Small intestine (tissue), 16 donors: ENCODE results near the gene CLK2. TPM values are rescaled to one million over a fixed set of nuclear protein-coding genes. Genes with fewer than 3 reads are reported as not detected.

ENCODE experiments used
- DNase-seq, 2 donors: peaks; one replicate each; pipeline versions ENCODE4 v3.0.0 to v3.0.0-alpha.2; 2013
- FAIRE-seq: peaks from 2 replicates; lab custom pipeline; 2012; peaks lifted over from hg19 to GRCh38; lab: Jason Lieb, UNC
- H3K27ac ChIP-seq, 3 donors: one replicate each; pipeline ENCODE4 v1.5.1; 2013; ENCODE audit warnings: low read length in 2 of 3, mild to moderate bottlenecking in 2 of 3, control low read depth in 1 of 3, inconsistent platforms in 1 of 3, low read depth in 1 of 3, moderate library complexity in 1 of 3
- H3K27me3 ChIP-seq, 3 donors: one replicate each; pipeline ENCODE4 v1.6.1; 2013; ENCODE audit warnings: low read length in 3 of 3, inconsistent platforms in 1 of 3; ENCODE audit not compliant: control insufficient read depth in 3 of 3, insufficient read depth in 3 of 3
- H3K36me3 ChIP-seq, 3 donors: one replicate each; pipeline ENCODE4 v1.6.1; 2013; ENCODE audit warnings: low read length in 3 of 3, inconsistent platforms in 1 of 3, low read depth in 1 of 3, mild to moderate bottlenecking in 1 of 3, moderate library complexity in 1 of 3; ENCODE audit not compliant: control insufficient read depth in 3 of 3, insufficient read depth in 2 of 3
- H3K4me1 ChIP-seq, 3 donors: one replicate each; pipeline ENCODE4 v1.6.1; 2013; ENCODE audit warnings: low read length in 2 of 3, inconsistent platforms in 1 of 3, low read depth in 1 of 3, mild to moderate bottlenecking in 1 of 3, moderate library complexity in 1 of 3; ENCODE audit not compliant: control insufficient read depth in 3 of 3, insufficient read depth in 2 of 3
- H3K4me3 ChIP-seq, 3 donors: one replicate each; pipeline ENCODE4 v1.5.1; 2013; ENCODE audit warnings: low read length in 3 of 3, control low read depth in 1 of 3, inconsistent platforms in 1 of 3, low read depth in 1 of 3, mild to moderate bottlenecking in 1 of 3, moderate library complexity in 1 of 3
- H3K9me3 ChIP-seq, 2 donors: one replicate each; pipeline ENCODE4 v1.6.1; 2013; ENCODE audit warnings: low read depth in 1 of 2, low read length in 1 of 2; ENCODE audit not compliant: control insufficient read depth in 2 of 2, insufficient read depth in 1 of 2
- WGBS, 3 donors: extraction: QIAGEN DNeasy Blood & Tissue Kit; methylation state at CpG; one replicate each; pipeline ENCODE4 v1.1.7; 2013; 5-methylcytosine and 5-hydroxymethylcytosine counted together
- long read RNA-seq, 10 donors: transcript quantifications; one replicate each; lab custom pipeline, GENCODE V29; 2026
- polyA plus RNA-seq, 4 donors: library from polyadenylated mRNA; stranded (reverse) in 3 of 4; unstranded in 1 of 4; fragments of 200-250 nt in 3 of 4; fragments of 120-200 nt in 1 of 4; gene quantifications; one replicate each; pipeline versions ENCODE4 v1.2.1 to v1.2.3, GENCODE V29; 2013
- donor health status: healthy with polysubstance abuse.
- donor health status: control.
- donor health status: control.
- donor health status: Bipolar disorder and iron deficiency.
- donor health status: healthy.

The CLK2 gene
- 10 to 100 TPM; 27.0 to 66.9 (median 37.7) TPM for polyA plus RNA-seq
- long read RNA-seq, donor 1, result 0 reads
- long read RNA-seq, donor 2, transcript CLK2-203 (13 exons, 2,166 nt), result major isoform, 8 of 10 reads
- long read RNA-seq, donor 2, partial matches to known transcripts, result 0 of 10 reads
- long read RNA-seq, donor 2, other reads (novel, unspliced or antisense), result 0 of 10 reads
- long read RNA-seq, donor 3, partial matches to known transcripts, result 0 of 2 reads
- long read RNA-seq, donor 3, other reads (novel, unspliced or antisense), result 0 of 2 reads
- long read RNA-seq, donor 4, result 0 reads
- long read RNA-seq, donor 5, partial matches to known transcripts, result 6 of 6 reads
- long read RNA-seq, donor 5, other reads (novel, unspliced or antisense), result 0 of 6 reads
- long read RNA-seq, donor 6, partial matches to known transcripts, result 0 of 4 reads
- long read RNA-seq, donor 6, other reads (novel, unspliced or antisense), result 0 of 4 reads
- long read RNA-seq, donor 7, result 0 reads
- long read RNA-seq, donor 8, partial matches to known transcripts, result 0 of 1 reads
- long read RNA-seq, donor 8, other reads (novel, unspliced or antisense), result 0 of 1 reads
- long read RNA-seq, donor 9, partial matches to known transcripts, result 0 of 2 reads
- long read RNA-seq, donor 9, other reads (novel, unspliced or antisense), result 0 of 2 reads
- long read RNA-seq, donor 10, transcript CLK2-203 (13 exons, 2,166 nt), result major isoform, 6 of 9 reads
- long read RNA-seq, donor 10, partial matches to known transcripts, result 0 of 9 reads
- long read RNA-seq, donor 10, other reads (novel, unspliced or antisense), result 0 of 9 reads

DNA sequence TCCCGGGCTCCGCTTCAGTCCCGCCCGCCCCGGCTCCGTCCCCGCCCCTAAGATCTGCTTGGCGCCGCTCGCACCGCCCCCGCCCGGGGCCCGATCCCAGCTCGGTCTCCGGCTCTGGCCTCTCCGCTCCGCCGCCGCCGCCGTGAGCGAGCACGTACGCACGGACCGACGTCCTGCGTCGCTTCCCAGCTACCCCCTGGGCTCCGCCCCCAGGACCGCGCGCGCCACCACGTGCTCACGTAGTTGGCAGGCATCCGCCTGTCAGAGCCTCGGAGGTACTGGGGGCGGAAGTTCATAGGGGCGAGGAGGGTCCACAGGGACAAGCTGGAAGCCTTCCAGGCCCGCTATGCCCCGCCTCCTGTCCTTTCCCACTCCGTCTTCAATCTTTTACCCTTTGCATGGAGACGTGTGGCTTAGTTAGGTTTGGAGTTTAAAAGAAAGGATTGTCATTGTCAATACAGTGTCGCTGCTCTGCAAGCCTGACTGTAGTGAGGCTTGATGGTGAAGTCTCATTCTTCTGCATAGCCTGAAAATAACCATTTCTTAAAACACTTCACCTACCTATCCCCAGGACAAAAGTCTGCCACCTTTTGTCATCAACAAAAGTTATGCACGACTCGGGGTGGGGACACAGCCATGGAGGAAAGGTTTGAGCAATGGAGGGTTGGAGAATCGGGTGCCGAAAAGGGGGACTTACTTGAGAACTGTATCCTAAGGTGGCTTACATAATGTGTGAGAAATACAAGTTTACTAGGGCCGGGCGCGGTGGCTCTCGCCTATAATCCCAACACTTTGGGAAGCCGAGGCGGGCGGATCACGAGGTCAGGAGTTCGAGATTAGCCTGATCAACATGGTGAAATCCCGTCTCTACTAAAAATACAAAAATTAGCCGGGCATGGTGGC lies at the start of gene CLK2:
TSS of gene CLK2 (minus strand) at position 162 of the 903 bp plus-strand sequence. CDS start 2,527 bp downstream, outside the sequence.
- Histone ChIP-seq H3K4me1 (peaks cover 0 to 8% (median 7%) of the 10 kb centered on the region in 3 donors), H3K27ac (peak within 1 kb of the TSS; percentile 82 to 93 (median 91)), H3K27me3 (no peaks in the 10 kb centered on the region), H3K36me3 (peaks cover 12 to 23% (median 19%) of the 10 kb centered on the region in 3 donors), H3K4me3 (peak within 1 kb of the TSS; percentile 76 to 88 (median 81)), H3K9me3 (no peaks in the 10 kb centered on the region)
- FAIRE-seq, result no peak
- DNase-seq, result peak; percentile 97 to 99
- WGBS, 3 donors, result 11 to 14% (median 13%) methylated on average over 46 to 61 of the region's 61 CpGs

DNA sequence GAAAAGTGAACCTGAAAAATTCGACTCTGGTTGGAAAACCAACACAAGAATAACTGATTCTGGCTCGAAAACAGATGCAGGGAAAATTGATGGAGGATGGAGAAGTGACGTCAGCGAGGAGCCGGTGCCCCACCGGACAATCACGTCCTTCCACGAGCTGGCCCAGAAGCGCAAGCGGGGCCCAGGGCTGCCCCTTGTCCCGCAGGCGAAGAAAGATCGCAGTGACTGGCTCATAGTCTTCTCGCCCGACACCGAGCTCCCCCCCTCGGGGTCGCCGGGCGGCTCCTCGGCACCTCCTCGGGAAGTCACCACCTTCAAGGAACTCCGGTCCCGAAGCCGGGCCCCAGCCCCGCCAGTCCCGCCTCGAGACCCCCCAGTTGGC lies 49.3 kb upstream of the CLK2 start:
- no peaks in the 10 kb centered on the region for H3K27me3 ChIP-seq
- FAIRE-seq, result no peak
- H3K4me1 ChIP-seq, result peaks cover 0 to 43% (median 7%) of the 10 kb centered on the region in 3 donors
- peak overlapping the region in 2 of 3 donors; percentile 97 to 98 for H3K27ac ChIP-seq
- peak in 1 of 2 donors; percentile 54 for DNase-seq
- peaks cover 0 to 47% (median under 1%) of the 10 kb centered on the region in 3 donors for H3K36me3 ChIP-seq
- peak overlapping the region; percentile 40 to 93 (median 87) for H3K4me3 ChIP-seq
- H3K9me3 ChIP-seq, result no peaks in the 10 kb centered on the region
- 1 to 2% (median 1%) methylated on average over 27 to 28 of the region's 28 CpGs for WGBS, 3 donors

DNA sequence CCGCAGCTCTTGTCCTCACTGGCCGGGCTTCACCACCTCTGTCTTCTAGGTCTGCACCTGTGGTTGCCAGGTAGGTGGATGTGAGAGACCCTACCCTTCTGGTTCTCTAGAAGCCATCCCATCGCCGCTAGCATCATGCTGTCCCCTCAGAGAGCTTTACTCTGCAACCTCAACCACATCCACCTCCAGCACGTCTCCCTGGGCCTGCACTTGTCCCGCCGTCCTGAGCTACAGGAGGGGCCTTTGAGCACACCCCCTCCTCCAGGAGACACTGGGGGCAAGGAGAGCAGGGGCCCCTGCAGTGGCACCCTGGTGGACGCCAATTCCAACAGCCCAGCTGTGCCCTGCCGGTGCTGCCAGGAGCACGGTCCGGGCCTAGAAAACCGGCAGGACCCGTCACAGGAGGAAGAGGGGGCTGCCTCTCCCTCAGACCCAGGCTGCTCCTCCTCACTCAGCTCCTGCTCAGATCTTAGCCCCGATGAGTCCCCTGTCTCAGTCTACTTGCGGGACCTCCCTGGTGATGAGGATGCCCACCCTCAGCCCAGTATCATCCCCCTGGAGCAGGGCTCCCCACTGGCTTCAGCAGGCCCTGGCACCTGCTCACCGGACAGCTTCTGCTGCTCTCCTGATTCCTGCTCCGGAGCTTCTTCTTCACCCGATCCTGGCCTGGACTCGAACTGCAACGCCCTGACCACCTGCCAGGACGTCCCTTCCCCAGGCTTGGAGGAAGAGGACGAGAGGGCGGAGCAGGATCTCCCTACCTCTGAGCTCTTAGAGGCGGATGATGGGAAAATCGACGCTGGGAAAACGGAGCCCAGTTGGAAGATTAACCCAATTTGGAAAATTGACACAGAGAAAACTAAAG lies 48.6 kb upstream of the CLK2 start:
- WGBS, 3 donors, result 46 to 56% (median 51%) methylated on average over 25 to 27 of the region's 27 CpGs
- Histone ChIP-seq H3K36me3 (peaks cover 0 to 45% (median 0%) of the 10 kb centered on the region in 3 donors), H3K9me3 (no peaks in the 10 kb centered on the region), H3K27ac (peak overlapping the region in 2 of 3 donors; percentile 21 to 98), H3K4me3 (peak overlapping the region in 1 of 3 donors; percentile 93), H3K4me1 (peaks cover 0 to 50% (median 9%) of the 10 kb centered on the region in 3 donors), H3K27me3 (no peaks in the 10 kb centered on the region)
- FAIRE-seq (no peak), DNase-seq (no peak)

DNA sequence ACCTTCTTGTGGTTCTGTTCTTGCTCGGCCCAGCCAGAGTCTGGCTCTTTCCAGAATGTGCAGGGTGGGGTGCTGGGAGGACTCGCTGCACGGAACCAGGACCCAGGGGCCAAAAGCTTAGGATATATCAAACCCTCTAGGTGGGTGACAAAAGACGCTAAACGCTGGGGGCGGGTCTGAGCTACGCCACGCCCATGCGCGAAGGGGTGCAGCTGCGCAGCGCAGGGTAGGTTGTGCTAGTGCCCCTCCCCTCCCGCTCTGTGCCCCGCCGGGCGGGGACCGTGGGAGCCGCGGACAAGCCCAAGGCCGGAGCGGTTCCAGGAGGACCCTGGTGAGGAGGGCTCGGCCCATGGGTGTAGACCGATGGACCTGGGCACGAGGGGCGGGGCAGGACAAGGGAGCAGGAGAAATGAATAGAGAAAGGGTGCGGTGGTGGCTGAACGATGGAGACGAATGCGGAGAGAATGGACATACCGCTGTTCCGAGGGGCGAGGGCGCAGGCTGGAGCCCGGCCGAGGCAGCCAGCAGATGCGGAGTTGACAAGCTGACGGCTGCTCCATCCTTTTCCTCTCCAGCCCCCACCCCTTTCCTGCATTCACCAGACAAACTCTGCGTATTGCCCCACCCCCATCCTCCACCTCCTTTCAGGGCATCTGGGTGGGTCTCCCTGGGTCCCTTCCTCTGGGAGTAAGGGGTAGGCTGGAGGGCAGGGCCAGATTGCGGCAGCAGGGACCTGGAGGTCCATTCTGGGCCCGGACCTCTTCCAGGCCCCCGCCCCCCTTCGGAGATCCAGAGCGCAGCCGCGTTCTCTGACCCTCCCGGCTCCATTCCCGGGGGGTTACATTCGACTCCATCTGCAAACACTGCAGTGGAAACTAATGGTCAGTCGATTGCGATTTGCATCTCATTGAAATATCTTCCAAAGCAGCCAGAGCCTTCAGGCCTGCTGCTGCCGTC lies 47.6 kb upstream of the CLK2 start, which contains the start of gene RUSC1:
TSS of gene RUSC1 (plus strand) at position 234 of the 957 bp plus-strand sequence. CDS start 880 bp downstream, outside the sequence.
- peaks cover 0 to 35% (median 0%) of the 10 kb centered on the region in 3 donors for H3K36me3 ChIP-seq
- H3K27me3 ChIP-seq, result no peaks in the 10 kb centered on the region
- WGBS, 3 donors, result 13 to 24% (median 23%) methylated on average over 46 to 51 of the region's 51 CpGs
- peak within 1 kb of the TSS in 2 of 3 donors; percentile 26 to 93 for H3K4me3 ChIP-seq
- DNase-seq, result peak; percentile 84 to 87
- no peak for FAIRE-seq
- H3K4me1 ChIP-seq, result peaks cover 0 to 57% (median 9%) of the 10 kb centered on the region in 3 donors
- H3K27ac ChIP-seq, result peak within 1 kb of the TSS; percentile 50 to 98 (median 52)
- no peaks in the 10 kb centered on the region for H3K9me3 ChIP-seq

DNA sequence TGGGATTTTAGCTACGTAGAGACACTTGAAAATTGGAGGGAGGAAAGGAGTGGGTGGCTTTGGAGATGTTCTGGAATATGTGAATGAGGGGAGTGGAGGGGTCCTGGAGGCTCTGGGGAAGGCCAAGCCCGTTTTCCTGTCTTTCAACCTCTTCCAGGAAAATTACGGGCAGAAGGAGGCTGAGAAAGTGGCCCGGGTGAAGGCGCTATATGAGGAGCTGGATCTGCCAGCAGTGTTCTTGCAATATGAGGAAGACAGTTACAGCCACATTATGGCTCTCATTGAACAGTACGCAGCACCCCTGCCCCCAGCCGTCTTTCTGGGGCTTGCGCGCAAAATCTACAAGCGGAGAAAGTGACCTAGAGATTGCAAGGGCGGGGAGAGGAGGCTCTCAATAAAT lies 46.9 kb upstream of the CLK2 start:
- no peaks in the 10 kb centered on the region for H3K27me3 ChIP-seq
- H3K27ac ChIP-seq, result peak overlapping the region in 2 of 3 donors; percentile 36 to 52
- DNase-seq (no peak), FAIRE-seq (no peak)
- peaks cover 0 to 52% (median 9%) of the 10 kb centered on the region in 3 donors for H3K4me1 ChIP-seq
- H3K4me3 ChIP-seq, result peak overlapping the region in 1 of 3 donors; percentile 93
- H3K36me3 ChIP-seq, result peaks cover 0 to 28% (median 0%) of the 10 kb centered on the region in 3 donors
- WGBS, 3 donors, result 28 to 49% (median 30%) methylated on average over 11 of the region's 11 CpGs
- no peaks in the 10 kb centered on the region for H3K9me3 ChIP-seq

DNA sequence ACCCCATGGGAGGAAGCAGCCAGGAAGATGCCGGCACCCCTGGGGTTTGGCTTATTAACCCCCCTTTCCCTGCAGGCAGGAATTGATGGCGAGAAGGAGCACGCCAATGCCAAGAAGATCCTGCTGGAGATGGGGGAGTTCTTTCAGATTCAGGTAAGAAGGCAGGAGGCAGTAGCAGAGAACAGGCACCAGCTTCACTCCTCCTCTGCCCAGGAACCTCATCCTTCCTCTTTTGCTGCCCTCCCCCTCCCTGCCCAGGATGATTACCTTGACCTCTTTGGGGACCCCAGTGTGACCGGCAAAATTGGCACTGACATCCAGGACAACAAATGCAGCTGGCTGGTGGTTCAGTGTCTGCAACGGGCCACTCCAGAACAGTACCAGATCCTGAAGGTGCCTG lies 46.2 kb upstream of the CLK2 start:
- no peak overlapping the region for H3K27ac ChIP-seq
- FAIRE-seq (no peak), DNase-seq (no peak)
- no peak overlapping the region for H3K4me3 ChIP-seq
- H3K27me3 ChIP-seq, result no peaks in the 10 kb centered on the region
- no peaks in the 10 kb centered on the region for H3K9me3 ChIP-seq
- WGBS, 3 donors, result 87 to 91% (median 90%) methylated on average over 5 of the region's 5 CpGs
- peaks cover 0 to 33% (median 0%) of the 10 kb centered on the region in 3 donors for H3K36me3 ChIP-seq
- H3K4me1 ChIP-seq, result peaks cover 0 to 48% (median 9%) of the 10 kb centered on the region in 3 donors
